Naive thymus-derived CD4-positive, alpha-beta T cell (primary cell): ENCODE data around the gene AIPL1. TPM values are rescaled to one million over a fixed set of nuclear protein-coding genes. Genes with fewer than 3 reads are reported as not detected.

Experiments used
- ATAC-seq: fragments of 150-1000 bp; cut with Tn5 transposase; 2 replicates; pipeline ENCODE4 v1.10.0; 2021; ENCODE audit warnings: mild to moderate bottlenecking, moderate library complexity
- CTCF ChIA-PET: fragments of 350-600 bp; sonication (Branson Sonifier 250); formaldehyde crosslinking; loops from one replicate; lab custom pipeline; 2021; ENCODE audit warnings: antibody characterized with exemption; lab: Charles Lee
- POLR2A ChIA-PET: fragments of 350-600 bp; sonication (Branson Sonifier 250); formaldehyde crosslinking; loops from one replicate; lab custom pipeline; 2021; ENCODE audit warnings: antibody characterized with exemption, inconsistent platforms; lab: Charles Lee
- DNase-seq, 9 donors: peaks; one replicate each; pipeline versions ENCODE4 v3.0.0 to v3.0.0-alpha.2; 2020 to 2022; ENCODE audit warnings: mixed read lengths in 1 of 9
- H3K27ac ChIP-seq: one replicate; pipeline ENCODE4 v1.7.0; 2013; ENCODE audit warnings: mild to moderate bottlenecking, low read depth, low read length, moderate library complexity
- H3K27me3 ChIP-seq, 2 donors: one replicate each; pipeline ENCODE4 v1.7.0; 2013; ENCODE audit warnings: low read length in 2 of 2, mild to moderate bottlenecking in 2 of 2, moderate library complexity in 2 of 2; ENCODE audit not compliant: control insufficient read depth in 2 of 2, insufficient read depth in 2 of 2
- H3K36me3 ChIP-seq, 3 experiments: 1 replicate in 2 of 3; 2 replicates in 1 of 3; pipeline ENCODE4 v1.7.0; 2013; ENCODE audit warnings: low read length in 3 of 3, mild to moderate bottlenecking in 3 of 3, moderate library complexity in 1 of 3; ENCODE audit not compliant: insufficient read depth in 3 of 3, control insufficient read depth in 2 of 3
- H3K4me1 ChIP-seq, 2 donors: one replicate each; pipeline ENCODE4 v1.7.0; 2013; ENCODE audit warnings: low read length in 2 of 2, mild to moderate bottlenecking in 2 of 2, moderate library complexity in 1 of 2; ENCODE audit not compliant: control insufficient read depth in 2 of 2, insufficient read depth in 2 of 2
- H3K4me3 ChIP-seq: 2 replicates; pipeline ENCODE4 v1.7.0; 2013; ENCODE audit warnings: mild to moderate bottlenecking, low read length
- H3K9me3 ChIP-seq, 3 experiments: 1 replicate in 2 of 3; 2 replicates in 1 of 3; pipeline ENCODE4 v1.7.0; 2013; ENCODE audit warnings: low read length in 3 of 3; ENCODE audit not compliant: control insufficient read depth in 2 of 3
- H3K27ac Mint-ChIP-seq, 9 donors: one replicate each; pipeline ENCODE4 v1.8.0; 2020 to 2022; ENCODE audit warnings: mixed read lengths in 9 of 9, mild to moderate bottlenecking in 8 of 9, moderate library complexity in 5 of 9, inconsistent platforms in 2 of 9
- H3K27me3 Mint-ChIP-seq, 5 donors: one replicate each; pipeline ENCODE4 v1.8.0; 2021 to 2022; ENCODE audit warnings: mixed read lengths in 5 of 5, mild to moderate bottlenecking in 1 of 5
- H3K36me3 Mint-ChIP-seq, 5 donors: one replicate each; pipeline ENCODE4 v1.8.0; 2020 to 2022; ENCODE audit warnings: mixed read lengths in 5 of 5, mild to moderate bottlenecking in 3 of 5, inconsistent platforms in 1 of 5
- H3K4me1 Mint-ChIP-seq, 7 donors: one replicate each; pipeline ENCODE4 v1.8.0; 2020 to 2022; ENCODE audit warnings: mixed read lengths in 7 of 7, mild to moderate bottlenecking in 3 of 7, inconsistent platforms in 1 of 7
- H3K4me3 Mint-ChIP-seq, 10 donors: one replicate each; pipeline ENCODE4 v1.8.0; 2020 to 2022; ENCODE audit warnings: mild to moderate bottlenecking in 10 of 10, mixed read lengths in 10 of 10, moderate library complexity in 6 of 10, inconsistent platforms in 2 of 10
- H3K9me3 Mint-ChIP-seq, 11 donors: one replicate each; pipeline ENCODE4 v1.8.0; 2020 to 2022; ENCODE audit warnings: mixed read lengths in 11 of 11, mild to moderate bottlenecking in 4 of 11, inconsistent platforms in 1 of 11, moderate library complexity in 1 of 11
- intact Hi-C, 2 donors: fragments of 100-400 bp; cut with micrococcal nuclease; formaldehyde crosslinking; loops; one replicate each; pipeline ENCODE4 v1.15.1; 2023
- polyA plus RNA-seq, 2 donors: library from polyadenylated mRNA; unstranded; fragments of 300-500 nt; fragmentation: Illumina TruSeq; gene quantifications; one replicate each; pipeline ENCODE4 v1.2.3, GENCODE V29; 2021
- total RNA-seq, 6 experiments: library from RNA in 5 of 6; stranded (reverse) in 5 of 6; gene quantifications; 1 replicate in 5 of 6; 2 replicates in 1 of 6; pipeline ENCODE4 v1.2.3 and lab custom pipeline; 2021 to 2026

Gene AIPL1
- total and polyA plus RNA-seq, 7 experiments from 2014 or later: not detected

DNA sequence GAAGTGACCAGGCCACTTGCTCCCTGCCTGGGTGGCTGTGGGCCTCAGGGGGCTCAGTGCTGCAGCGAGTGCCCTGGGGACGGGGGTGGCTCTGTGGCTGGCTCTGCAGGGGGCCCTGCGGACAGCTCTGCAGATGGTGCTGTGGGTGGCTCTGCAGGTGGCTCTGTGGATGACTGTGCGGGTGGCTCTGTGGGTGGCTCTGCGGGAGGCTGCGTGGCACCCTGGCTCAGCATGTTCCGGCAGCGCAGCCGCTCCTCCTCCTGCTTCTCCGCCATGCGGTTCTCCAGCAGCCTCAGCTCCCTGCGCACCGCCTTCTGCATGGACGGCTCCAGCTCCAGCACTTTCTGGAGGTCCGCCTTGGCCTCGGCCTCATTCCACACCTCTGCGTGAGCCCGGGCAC, 9.5 kb downstream of the AIPL1 start:
- ChIA-PET POLR2A (no interaction called here), CTCF (interaction anchor here (0.6 to 2.1 kb wide), 2 partner anchors 669 to 837 kb away, joined by 3 to 9 read pairs; no protein-coding TSS in a partner anchor)
- Mint-ChIP-seq H3K27me3 (peaks cover 0 to 72% (median 14%) of the 10 kb centered on the region in 5 donors), H3K36me3 (peaks cover 0 to 5% (median 4%) of the 10 kb centered on the region in 5 donors), H3K4me3 (no peak overlapping the region), H3K4me1 (peaks cover 11 to 24% (median 19%) of the 10 kb centered on the region in 7 donors), H3K27ac (no peak overlapping the region), H3K9me3 (peaks cover 0 to 6% (median 3%) of the 10 kb centered on the region in 11 donors)
- Histone ChIP-seq H3K4me3 (no peak overlapping the region), H3K9me3 (no peaks in the 10 kb centered on the region), H3K4me1 (peaks cover 4 to 18% of the 10 kb centered on the region in 2 donors), H3K27ac (no peak overlapping the region), H3K36me3 (no peaks in the 10 kb centered on the region), H3K27me3 (no peaks in the 10 kb centered on the region)
- intact Hi-C loops: no loop called here
- ATAC-seq: no peak
- DNase-seq: no peak

DNA sequence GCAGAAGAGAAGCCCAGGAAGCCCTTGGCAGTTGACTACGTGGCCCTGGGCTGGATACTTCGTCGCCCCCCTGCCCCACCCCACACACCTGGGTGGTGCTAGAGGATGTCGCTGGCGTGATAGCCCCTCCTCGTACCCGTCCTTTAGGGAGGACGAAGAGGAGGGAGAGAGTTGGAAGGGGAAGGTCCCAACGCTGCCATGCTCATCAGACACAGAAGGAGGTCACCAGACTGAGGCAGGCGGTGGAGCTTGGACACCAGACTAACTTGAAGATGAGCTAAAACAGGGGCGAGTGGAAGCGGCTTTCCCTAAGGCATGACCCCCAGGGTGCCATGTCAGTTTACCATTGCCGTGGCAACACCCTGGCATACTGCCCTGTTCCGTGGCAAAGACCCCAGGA, 11.0 kb downstream of the AIPL1 start:
- Histone ChIP-seq H3K27ac (no peak overlapping the region), H3K27me3 (no peaks in the 10 kb centered on the region), H3K36me3 (no peaks in the 10 kb centered on the region), H3K4me1 (peaks cover 4 to 18% of the 10 kb centered on the region in 2 donors), H3K9me3 (no peaks in the 10 kb centered on the region), H3K4me3 (no peak overlapping the region)
- Mint-ChIP-seq H3K4me3 (no peak overlapping the region), H3K9me3 (no peaks in the 10 kb centered on the region), H3K27me3 (peaks cover 0 to 73% (median 11%) of the 10 kb centered on the region in 5 donors), H3K27ac (peak overlapping the region in 1 of 9 donors; percentile 51), H3K4me1 (peaks cover 11 to 24% (median 18%) of the 10 kb centered on the region in 7 donors), H3K36me3 (no peaks in the 10 kb centered on the region)
- intact Hi-C loops: loop anchor here (5.0 kb wide), 2 partner anchors 717 to 1177 kb away; no protein-coding TSS in a partner anchor
- ChIA-PET POLR2A (no interaction called here), CTCF (interaction anchor here (0.7 to 2.2 kb wide), 6 partner anchors 12 to 836 kb away, joined by 3 to 11 read pairs (median 4); no protein-coding TSS in a partner anchor)
- no peak for ATAC-seq
- DNase-seq: no peak

DNA sequence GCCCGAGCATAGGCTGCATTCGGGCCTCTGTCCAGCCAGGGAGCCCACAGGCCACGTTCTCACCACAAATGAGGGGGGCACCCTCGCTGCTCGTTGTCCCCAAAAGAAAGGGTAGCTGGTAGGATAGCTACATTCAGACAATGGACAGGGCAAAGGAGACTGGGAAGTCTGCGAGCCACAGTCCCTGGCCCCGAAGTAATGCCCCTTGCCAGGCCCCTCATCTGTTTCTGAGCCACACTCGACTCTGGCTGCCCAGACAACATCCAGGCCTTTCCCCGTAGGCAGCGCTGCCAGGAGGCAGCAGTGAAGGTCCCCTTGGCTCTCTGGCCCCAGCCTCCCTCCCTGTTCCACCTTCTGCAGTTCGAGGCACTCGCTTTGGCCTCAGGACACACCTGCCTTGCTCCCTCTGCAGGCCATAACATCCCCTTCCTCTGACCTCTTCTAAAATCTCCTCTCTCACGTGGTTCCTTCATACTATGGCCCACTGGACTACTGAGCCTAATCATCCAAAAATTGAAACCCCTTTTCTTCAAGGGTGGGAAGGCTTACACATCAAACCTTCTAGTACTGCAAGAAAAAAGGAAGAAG, 12.2 kb downstream of the AIPL1 start:
- H3K4me3 Mint-ChIP-seq: no peak overlapping the region
- Histone ChIP-seq H3K36me3 (no peaks in the 10 kb centered on the region), H3K4me3 (no peak overlapping the region), H3K9me3 (no peaks in the 10 kb centered on the region), H3K4me1 (peaks cover 2 to 13% of the 10 kb centered on the region in 2 donors), H3K27me3 (no peaks in the 10 kb centered on the region), H3K27ac (no peak overlapping the region)
- no peak overlapping the region for H3K27ac Mint-ChIP-seq
- H3K4me1 Mint-ChIP-seq: peaks cover 9 to 16% (median 11%) of the 10 kb centered on the region in 7 donors
- ChIA-PET POLR2A (interaction anchor here (0.6 kb wide), 1 partner anchor 592 kb away, joined by 3 read pairs; no protein-coding TSS in a partner anchor), CTCF (interaction anchor here (1.0 to 2.2 kb wide), 2 partner anchors 835 to 838 kb away, joined by 5 to 11 read pairs; partner anchors contain the start of gene NLRP1)
- DNase-seq: no peak
- no peaks in the 10 kb centered on the region for H3K9me3 Mint-ChIP-seq
- ATAC-seq: no peak
- H3K36me3 Mint-ChIP-seq: no peaks in the 10 kb centered on the region
- H3K27me3 Mint-ChIP-seq: peaks cover 0 to 65% (median 11%) of the 10 kb centered on the region in 5 donors
- intact Hi-C loops: loop anchor here (1.0 to 5.0 kb wide), 4 partner anchors 715 to 1175 kb away; no protein-coding TSS in a partner anchor

DNA sequence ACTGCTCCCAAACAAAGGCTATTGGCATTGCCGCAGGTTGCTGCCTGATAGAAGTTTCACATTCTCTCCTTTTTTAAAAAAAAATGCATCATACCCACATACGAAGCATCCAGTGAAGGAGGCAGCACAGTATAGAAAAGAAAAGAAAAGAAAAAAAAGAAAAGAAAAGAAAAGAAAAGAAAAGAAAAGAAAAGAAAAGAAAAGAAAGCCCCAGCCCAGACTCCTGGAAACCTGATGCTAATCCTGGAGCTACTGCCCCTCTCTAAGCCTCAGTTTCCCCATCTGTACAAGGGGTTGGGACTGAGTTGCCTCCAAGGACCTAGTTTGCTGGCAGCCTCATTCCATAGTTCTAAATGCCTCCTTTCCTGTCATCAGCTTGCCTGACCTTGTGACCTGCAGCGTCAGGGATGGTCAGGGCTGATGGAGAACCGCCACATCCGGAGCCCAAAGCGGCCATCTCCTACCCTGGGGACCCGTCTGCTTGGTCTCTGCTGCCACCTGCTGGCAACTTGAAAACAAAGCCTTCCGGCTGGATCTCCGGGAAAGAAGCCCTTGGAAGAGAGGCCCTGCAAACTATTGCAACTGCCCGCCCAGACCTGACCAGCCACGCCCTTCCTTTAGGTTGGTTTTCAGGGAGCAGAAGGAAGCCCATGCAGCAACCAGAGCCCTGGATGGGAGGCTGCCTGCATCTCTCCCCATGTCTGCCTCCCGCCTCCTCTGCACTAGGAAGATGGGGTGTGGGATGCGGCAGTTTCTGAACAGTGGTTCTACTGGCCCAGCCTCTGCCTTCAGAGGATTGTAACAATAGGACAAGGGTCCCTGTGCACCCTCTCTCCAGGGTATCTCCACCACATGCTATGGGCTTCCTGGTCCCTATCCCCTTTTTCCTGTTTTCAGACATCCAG, 13.0 kb downstream of the AIPL1 start:
- Mint-ChIP-seq H3K4me3 (no peak overlapping the region), H3K27ac (peak overlapping the region in 1 of 9 donors; percentile 25), H3K36me3 (no peaks in the 10 kb centered on the region), H3K27me3 (peaks cover 0 to 57% (median 11%) of the 10 kb centered on the region in 5 donors), H3K9me3 (no peaks in the 10 kb centered on the region), H3K4me1 (peaks cover 1 to 8% (median 3%) of the 10 kb centered on the region in 7 donors)
- CTCF ChIA-PET: interaction anchor here (0.9 to 2.2 kb wide), 4 partner anchors 20 to 838 kb away, joined by 5 to 11 read pairs (median 6); partner anchors contain the start of gene NLRP1
- Histone ChIP-seq H3K27ac (no peak overlapping the region), H3K9me3 (no peaks in the 10 kb centered on the region), H3K4me3 (no peak overlapping the region), H3K4me1 (peaks cover 0 to 5% of the 10 kb centered on the region in 2 donors), H3K36me3 (no peaks in the 10 kb centered on the region), H3K27me3 (no peaks in the 10 kb centered on the region)
- intact Hi-C loops: loop anchor here (1.0 to 5.0 kb wide), 4 partner anchors 715 to 1175 kb away; no protein-coding TSS in a partner anchor
- ATAC-seq: peak; percentile 89
- POLR2A ChIA-PET: interaction anchor here (0.6 kb wide), 1 partner anchor 591 kb away, joined by 3 read pairs; no protein-coding TSS in a partner anchor
- peak; percentile 28 to 74 (median 56) for DNase-seq

DNA sequence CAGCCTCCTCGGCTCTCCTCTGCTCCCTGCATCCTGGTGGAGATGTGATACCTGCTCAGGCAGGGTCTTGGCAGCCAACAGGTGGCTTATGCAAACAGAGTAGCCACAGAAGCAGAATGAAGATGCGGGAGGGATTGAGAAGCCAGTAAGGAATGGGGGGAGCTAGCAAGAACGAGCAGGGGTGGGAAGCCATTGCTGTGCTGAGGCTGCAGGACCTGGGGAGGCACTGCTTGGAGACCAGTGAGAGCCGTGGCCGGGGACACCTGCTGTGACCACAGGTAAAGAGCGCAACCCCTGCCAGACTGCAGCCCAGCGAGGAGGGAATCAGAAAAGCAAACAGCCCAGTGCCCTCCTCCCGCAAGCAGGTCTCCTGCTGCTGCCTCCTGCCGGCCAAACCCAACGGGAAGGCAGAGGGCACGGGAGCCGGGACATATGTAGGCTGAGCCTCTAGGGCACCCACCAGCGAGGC, 14.7 kb downstream of the AIPL1 start:
- Mint-ChIP-seq H3K9me3 (no peaks in the 10 kb centered on the region), H3K27ac (no peak overlapping the region), H3K27me3 (peaks cover 0 to 46% (median 12%) of the 10 kb centered on the region in 5 donors), H3K4me3 (no peak overlapping the region), H3K36me3 (no peaks in the 10 kb centered on the region), H3K4me1 (peaks cover 0 to 6% (median 3%) of the 10 kb centered on the region in 7 donors)
- ChIA-PET CTCF (interaction anchor here (0.7 kb wide), 1 partner anchor 834 kb away, joined by 4 read pairs; no protein-coding TSS in a partner anchor), POLR2A (no interaction called here)
- H3K27me3 ChIP-seq: no peaks in the 10 kb centered on the region
- ATAC-seq: peak; percentile 33
- H3K27ac ChIP-seq: no peak overlapping the region
- no peaks in the 10 kb centered on the region for H3K36me3 ChIP-seq
- H3K9me3 ChIP-seq: no peaks in the 10 kb centered on the region
- DNase-seq: peak in 3 of 9 donors; percentile 13 to 21 (median 13)
- peaks cover 0 to 3% of the 10 kb centered on the region in 2 donors for H3K4me1 ChIP-seq
- intact Hi-C loops: loop anchor here (5.0 kb wide), 2 partner anchors 713 to 1173 kb away; no protein-coding TSS in a partner anchor
- no peak overlapping the region for H3K4me3 ChIP-seq

DNA sequence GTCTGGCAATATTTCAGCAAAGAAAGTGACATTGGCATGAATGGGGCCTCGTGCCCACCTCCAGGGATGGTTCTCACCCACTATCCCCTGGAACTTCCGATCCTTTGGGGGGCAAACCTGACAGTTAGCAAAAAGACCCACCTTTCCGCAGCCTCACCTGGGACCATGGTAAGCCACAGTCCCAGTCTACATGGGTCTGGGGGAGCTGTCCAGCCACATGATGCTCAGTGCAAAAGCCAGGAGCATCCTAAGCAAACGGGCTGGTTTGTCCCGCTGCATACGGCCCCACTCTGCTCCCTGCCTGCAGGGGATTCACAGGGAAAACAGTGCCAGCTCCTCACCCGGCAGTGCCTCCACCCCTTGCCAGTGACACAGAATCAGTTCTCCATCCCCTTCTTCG, 19.3 kb downstream of the AIPL1 start:
- POLR2A ChIA-PET: no interaction called here
- no peaks in the 10 kb centered on the region for H3K36me3 Mint-ChIP-seq
- CTCF ChIA-PET: interaction anchor here (1.4 kb wide), 1 partner anchor 824 kb away, joined by 4 read pairs; no protein-coding TSS in a partner anchor

More for the DNA sequence above, 19.3 kb downstream of the AIPL1 start:
- no peak overlapping the region for H3K27ac Mint-ChIP-seq
- no peak overlapping the region for H3K4me3 ChIP-seq
- intact Hi-C loops: no loop called here
- no peak overlapping the region for H3K27ac ChIP-seq
- ATAC-seq: no peak
- no peaks in the 10 kb centered on the region for H3K27me3 ChIP-seq
- H3K9me3 Mint-ChIP-seq: peaks cover 0 to 1% (median 0%) of the 10 kb centered on the region in 11 donors
- peaks cover 0 to 15% (median 6%) of the 10 kb centered on the region in 5 donors for H3K27me3 Mint-ChIP-seq
- H3K9me3 ChIP-seq: no peaks in the 10 kb centered on the region
- H3K4me3 Mint-ChIP-seq: no peak overlapping the region
- H3K4me1 ChIP-seq: no peaks in the 10 kb centered on the region
- no peaks in the 10 kb centered on the region for H3K4me1 Mint-ChIP-seq
- H3K36me3 ChIP-seq: no peaks in the 10 kb centered on the region
- DNase-seq: no peak
